Neuronal stem cell (in vitro differentiated cells): ENCODE measurements around the gene TMEM252.

Source experiments
- DNase-seq: peaks from one replicate; pipeline ENCODE4 v3.0.0-alpha.2; 2013; ENCODE audit warnings: low spot score
- H2AFZ ChIP-seq: one replicate; pipeline ENCODE4 v1.6.1; 2013; ENCODE audit warnings: mild to moderate bottlenecking, low read length, inconsistent platforms
- H2AK5ac ChIP-seq: 2 replicates; pipeline ENCODE4 v1.6.1; 2013; ENCODE audit warnings: low read depth, mild to moderate bottlenecking, inconsistent platforms, low read length, moderate library complexity, mixed read lengths
- H2BK120ac ChIP-seq: 2 replicates; pipeline ENCODE4 v1.6.1; 2013; ENCODE audit warnings: low read depth, mild to moderate bottlenecking, inconsistent platforms, low read length, moderate library complexity, mixed read lengths
- H2BK12ac ChIP-seq: one replicate; pipeline ENCODE4 v1.6.1; 2013; ENCODE audit warnings: low read length, inconsistent platforms
- H2BK15ac ChIP-seq: 2 replicates; pipeline ENCODE4 v1.6.1; 2013; ENCODE audit warnings: mild to moderate bottlenecking, low read length, inconsistent platforms, mixed read lengths
- H2BK5ac ChIP-seq: one replicate; pipeline ENCODE4 v1.6.1; 2013; ENCODE audit warnings: inconsistent platforms, mild to moderate bottlenecking, low read length, moderate library complexity
- H3K14ac ChIP-seq: one replicate; pipeline ENCODE4 v1.6.1; 2013; ENCODE audit warnings: low read length, inconsistent platforms
- H3K18ac ChIP-seq: 2 replicates; pipeline ENCODE4 v1.6.1; 2013; ENCODE audit warnings: low read length, inconsistent platforms
- H3K23ac ChIP-seq: 2 replicates; pipeline ENCODE4 v1.6.1; 2013; ENCODE audit warnings: low read depth, mild to moderate bottlenecking, mixed read lengths, low read length, inconsistent platforms; ENCODE audit not compliant: poor library complexity
- H3K27ac ChIP-seq: replicated peaks from 3 replicates; pipeline ENCODE4 v1.5.1; 2013; ENCODE audit warnings: low read length, inconsistent platforms
- H3K27me3 ChIP-seq, 3 experiments: 2 replicates each; pipeline ENCODE4 v1.6.1; 2013; ENCODE audit warnings: low read length in 3 of 3, mild to moderate bottlenecking in 2 of 3, inconsistent platforms in 1 of 3, low read depth in 1 of 3, mixed read lengths in 1 of 3, moderate library complexity in 1 of 3; ENCODE audit not compliant: control insufficient read depth in 3 of 3, insufficient read depth in 3 of 3
- H3K36me3 ChIP-seq, 2 donors: replicated peaks in 1 of 2; 2 replicates each; pipeline ENCODE4 v1.6.1; 2013; ENCODE audit warnings: low read length in 2 of 2; ENCODE audit not compliant: control insufficient read depth in 2 of 2, insufficient read depth in 2 of 2
- H3K4ac ChIP-seq: 2 replicates; pipeline ENCODE4 v1.6.1; 2013; ENCODE audit warnings: inconsistent platforms, mild to moderate bottlenecking, low read length, moderate library complexity
- H3K4me1 ChIP-seq, 2 donors: 1 replicate in 1 of 2; 2 replicates in 1 of 2; pipeline ENCODE4 v1.6.1; 2013; ENCODE audit warnings: low read length in 2 of 2, low read depth in 1 of 2; ENCODE audit not compliant: control insufficient read depth in 2 of 2, insufficient read depth in 1 of 2
- H3K4me2 ChIP-seq: one replicate; pipeline ENCODE4 v1.6.1; 2013; ENCODE audit warnings: mild to moderate bottlenecking, low read length, inconsistent platforms; ENCODE audit not compliant: insufficient read depth, poor library complexity, severe bottlenecking
- H3K4me3 ChIP-seq, 2 donors: 2 replicates each; pipeline ENCODE4 v1.5.1; 2013; ENCODE audit warnings: low read length in 2 of 2, mild to moderate bottlenecking in 2 of 2, inconsistent platforms in 1 of 2, moderate library complexity in 1 of 2
- H3K79me1 ChIP-seq: one replicate; pipeline ENCODE4 v1.6.1; 2013; ENCODE audit warnings: low read depth, mild to moderate bottlenecking, inconsistent platforms, low read length, moderate library complexity
- H3K9ac ChIP-seq: one replicate; pipeline ENCODE4 v1.6.1; 2013; ENCODE audit warnings: mild to moderate bottlenecking, low read depth, low read length, inconsistent platforms; ENCODE audit not compliant: poor library complexity
- H3K9me3 ChIP-seq, 2 donors: replicated peaks in 1 of 2; 2 replicates each; pipeline versions ENCODE3 to v1.6.1; 2013; ENCODE audit warnings: low read length in 2 of 2, mild to moderate bottlenecking in 2 of 2, inconsistent platforms in 1 of 2, low read depth in 1 of 2, mixed read lengths in 1 of 2, moderate library complexity in 1 of 2; ENCODE audit not compliant: control insufficient read depth in 2 of 2, insufficient read depth in 1 of 2
- H4K8ac ChIP-seq: one replicate; pipeline ENCODE4 v1.6.1; 2013; ENCODE audit warnings: low read depth, mild to moderate bottlenecking, inconsistent platforms, low read length, moderate library complexity
- H4K91ac ChIP-seq: one replicate; pipeline ENCODE4 v1.6.1; 2013; ENCODE audit warnings: low read length, low read depth, mild to moderate bottlenecking, inconsistent platforms; ENCODE audit not compliant: poor library complexity
- WGBS, 2 donors: extraction: QIAGEN DNeasy Blood & Tissue Kit; methylation state at CpG; one replicate each; pipeline ENCODE4 v1.1.7; 2013; ENCODE audit warnings: missing lambda C conversion rate in 2 of 2, mixed read lengths in 1 of 2; ENCODE audit not compliant: insufficient read length in 2 of 2, insufficient replicate concordance in 1 of 2; ENCODE audit errors: extremely low coverage in 2 of 2; 5-methylcytosine and 5-hydroxymethylcytosine counted together

Gene TMEM252

GRCh38 chr9:68581696-68582095 is 41.0 kb upstream of the TMEM252 start:
- no peaks in the 10 kb centered on the region for H3K79me1 ChIP-seq
- no peak overlapping the region for H3K4me3 ChIP-seq
- no peak overlapping the region for H4K8ac ChIP-seq
- no peak overlapping the region for H2BK5ac ChIP-seq
- DNase-seq = no peak
- H3K14ac ChIP-seq = no peak overlapping the region
- H3K4me2 ChIP-seq = no peak overlapping the region
- no peak overlapping the region for H2AK5ac ChIP-seq
- H3K27me3 ChIP-seq = no peaks in the 10 kb centered on the region
- no peaks in the 10 kb centered on the region for H3K36me3 ChIP-seq
- no peak overlapping the region for H2BK15ac ChIP-seq
- H2BK120ac ChIP-seq = no peak overlapping the region
- WGBS, 2 donors = no CpG with 5 or more reads among the region's 3 CpGs
- H3K18ac ChIP-seq = no peak overlapping the region
- H3K4me1 ChIP-seq = peaks cover 5 to 9% of the 10 kb centered on the region in 2 donors
- H3K9me3 ChIP-seq = peaks cover 0 to 6% of the 10 kb centered on the region in 2 donors
- no peak overlapping the region for H3K9ac ChIP-seq
- no peak overlapping the region for H2AFZ ChIP-seq
- H3K27ac ChIP-seq = no peak overlapping the region
- H3K23ac ChIP-seq = no peak overlapping the region
- no peak overlapping the region for H4K91ac ChIP-seq
- H3K4ac ChIP-seq = no peak overlapping the region
- H2BK12ac ChIP-seq = no peak overlapping the region

- Histone ChIP-seq H2BK120ac (no peak overlapping the region), H3K4me3 (no peak overlapping the region), H4K91ac (no peak overlapping the region), H2BK15ac (no peak overlapping the region), H3K4me2 (no peak overlapping the region), H2BK12ac (no peak overlapping the region), H3K9ac (no peak overlapping the region), H3K23ac (no peak overlapping the region), H2BK5ac (no peak overlapping the region), H3K27me3 (no peaks in the 10 kb centered on the region), H3K27ac (no peak overlapping the region), H3K4ac (no peak overlapping the region), H2AFZ (peak overlapping the region; percentile 32), H3K79me1 (no peaks in the 10 kb centered on the region), H3K4me1 (peaks cover 5 to 6% of the 10 kb centered on the region in 2 donors), H2AK5ac (no peak overlapping the region), H4K8ac (no peak overlapping the region), H3K14ac (no peak overlapping the region), H3K9me3 (no peaks in the 10 kb centered on the region), H3K36me3 (no peaks in the 10 kb centered on the region), H3K18ac (peak overlapping the region; percentile 40)
- WGBS, 2 donors = no CpG with 5 or more reads among the region's 7 CpGs
- DNase-seq = no peak
Measured at GRCh38 chr9:68577774-68578591, 37.3 kb upstream of the TMEM252 start.

GRCh38 chr9:68575817-68576216 is 35.1 kb upstream of the TMEM252 start:
- Histone ChIP-seq H3K4me2 (no peak overlapping the region), H3K23ac (no peak overlapping the region), H3K4me3 (no peak overlapping the region), H3K4ac (no peak overlapping the region), H2BK5ac (no peak overlapping the region), H2BK120ac (no peak overlapping the region), H2BK12ac (no peak overlapping the region), H3K27me3 (no peaks in the 10 kb centered on the region), H3K9me3 (no peaks in the 10 kb centered on the region), H3K36me3 (no peaks in the 10 kb centered on the region), H4K91ac (no peak overlapping the region), H3K18ac (no peak overlapping the region), H3K79me1 (no peaks in the 10 kb centered on the region), H3K4me1 (peaks cover 5 to 6% of the 10 kb centered on the region in 2 donors), H2AFZ (no peak overlapping the region), H2AK5ac (no peak overlapping the region), H3K27ac (no peak overlapping the region), H2BK15ac (no peak overlapping the region), H3K9ac (no peak overlapping the region), H4K8ac (no peak overlapping the region), H3K14ac (no peak overlapping the region)
- WGBS, 2 donors = no CpG with 5 or more reads among the region's 5 CpGs
- no peak for DNase-seq

GRCh38 chr9:68574150-68574549 is 33.5 kb upstream of the TMEM252 start:
- Histone ChIP-seq H3K4me2 (no peak overlapping the region), H4K8ac (no peak overlapping the region), H2BK15ac (no peak overlapping the region), H3K18ac (no peak overlapping the region), H3K4me1 (peaks cover 5 to 11% of the 10 kb centered on the region in 2 donors), H3K36me3 (no peaks in the 10 kb centered on the region), H2BK120ac (no peak overlapping the region), H2AFZ (no peak overlapping the region), H2BK5ac (no peak overlapping the region), H3K4ac (no peak overlapping the region), H3K27ac (no peak overlapping the region), H3K9ac (no peak overlapping the region), H2AK5ac (no peak overlapping the region), H3K23ac (no peak overlapping the region), H3K79me1 (no peaks in the 10 kb centered on the region), H3K14ac (no peak overlapping the region), H2BK12ac (no peak overlapping the region), H3K4me3 (no peak overlapping the region), H3K27me3 (no peaks in the 10 kb centered on the region), H3K9me3 (no peaks in the 10 kb centered on the region), H4K91ac (no peak overlapping the region)
- no peak for DNase-seq
- no CpG with 5 or more reads among the region's 3 CpGs for WGBS, 2 donors
